ENCODE measurements around the gene AVP.

DNA sequence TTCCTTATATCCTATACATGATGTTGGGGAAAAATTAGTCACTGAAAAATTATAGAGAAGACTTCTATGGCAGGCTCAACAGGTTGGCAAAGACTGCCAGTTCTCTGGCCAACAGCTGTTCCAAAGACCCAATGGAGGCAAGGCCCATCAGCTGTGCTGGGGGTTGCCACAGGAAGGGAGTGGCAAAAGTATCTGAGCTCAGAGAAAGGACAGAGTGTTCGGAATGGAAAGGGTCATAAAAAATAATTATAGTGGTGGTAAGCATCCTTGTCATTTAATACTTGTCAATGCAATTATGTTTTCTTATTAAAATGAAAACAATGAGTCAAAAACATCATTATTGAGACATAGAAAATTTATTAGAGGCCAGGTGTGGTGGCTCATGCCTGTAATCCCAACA, 39.0 kb upstream of the AVP start:
- TF ChIP-seq, protein P1, sequence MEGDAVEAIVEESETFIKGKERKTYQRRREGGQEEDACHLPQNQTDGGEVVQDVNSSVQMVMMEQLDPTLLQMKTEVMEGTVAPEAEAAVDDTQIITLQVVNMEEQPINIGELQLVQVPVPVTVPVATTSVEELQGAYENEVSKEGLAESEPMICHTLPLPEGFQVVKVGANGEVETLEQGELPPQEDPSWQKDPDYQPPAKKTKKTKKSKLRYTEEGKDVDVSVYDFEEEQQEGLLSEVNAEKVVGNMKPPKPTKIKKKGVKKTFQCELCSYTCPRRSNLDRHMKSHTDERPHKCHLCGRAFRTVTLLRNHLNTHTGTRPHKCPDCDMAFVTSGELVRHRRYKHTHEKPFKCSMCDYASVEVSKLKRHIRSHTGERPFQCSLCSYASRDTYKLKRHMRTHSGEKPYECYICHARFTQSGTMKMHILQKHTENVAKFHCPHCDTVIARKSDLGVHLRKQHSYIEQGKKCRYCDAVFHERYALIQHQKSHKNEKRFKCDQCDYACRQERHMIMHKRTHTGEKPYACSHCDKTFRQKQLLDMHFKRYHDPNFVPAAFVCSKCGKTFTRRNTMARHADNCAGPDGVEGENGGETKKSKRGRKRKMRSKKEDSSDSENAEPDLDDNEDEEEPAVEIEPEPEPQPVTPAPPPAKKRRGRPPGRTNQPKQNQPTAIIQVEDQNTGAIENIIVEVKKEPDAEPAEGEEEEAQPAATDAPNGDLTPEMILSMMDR (IDR thresholded peaks at IDR 0.05; ENCODE audit: low read depth, low read length), result no peak
- no peak for TF ChIP-seq POLR2A (IDR thresholded peaks at IDR 0.05; ENCODE audit: extremely low read depth, insufficient read length)

All from NB4 (cell line).